Activated T-helper 17 cell treated with anti-CD3 and anti-CD28 coated beads, Interleukin-2, amount 50 U/mL, for 72 hours (primary cell): Measurements from ENCODE around the gene TTLL5. TPM values are rescaled to one million over a fixed set of nuclear protein-coding genes. Genes with fewer than 3 reads are reported as not detected.

ENCODE experiments used
- ATAC-seq: fragments of 150-1000 bp; cut with Tn5 transposase; replicated peaks from 2 replicates; pipeline ENCODE4 v1.10.0; 2021; ENCODE audit warnings: mild to moderate bottlenecking, moderate library complexity
- H3K27ac Mint-ChIP-seq: one replicate; pipeline ENCODE4 v1.8.0; 2022; ENCODE audit warnings: mixed read lengths
- H3K27me3 Mint-ChIP-seq: one replicate; pipeline ENCODE4 v1.8.0; 2022; ENCODE audit warnings: mixed read lengths
- H3K36me3 Mint-ChIP-seq: one replicate; pipeline ENCODE4 v1.8.0; 2022; ENCODE audit warnings: low read depth, mild to moderate bottlenecking, mixed read lengths
- H3K4me1 Mint-ChIP-seq: one replicate; pipeline ENCODE4 v1.8.0; 2022; ENCODE audit warnings: mixed read lengths
- H3K4me3 Mint-ChIP-seq: one replicate; pipeline ENCODE4 v1.8.0; 2022; ENCODE audit warnings: mild to moderate bottlenecking, mixed read lengths
- H3K9me3 Mint-ChIP-seq: one replicate; pipeline ENCODE4 v1.8.0; 2022; ENCODE audit warnings: mixed read lengths
- total RNA-seq, 2 donors: library from RNA; stranded (reverse); gene quantifications; one replicate each; pipeline ENCODE4 v1.2.3, GENCODE V29; 2022

Gene TTLL5
- total RNA-seq, 2 donors from 2014 or later: 24.6 to 36.3 TPM

DNA sequence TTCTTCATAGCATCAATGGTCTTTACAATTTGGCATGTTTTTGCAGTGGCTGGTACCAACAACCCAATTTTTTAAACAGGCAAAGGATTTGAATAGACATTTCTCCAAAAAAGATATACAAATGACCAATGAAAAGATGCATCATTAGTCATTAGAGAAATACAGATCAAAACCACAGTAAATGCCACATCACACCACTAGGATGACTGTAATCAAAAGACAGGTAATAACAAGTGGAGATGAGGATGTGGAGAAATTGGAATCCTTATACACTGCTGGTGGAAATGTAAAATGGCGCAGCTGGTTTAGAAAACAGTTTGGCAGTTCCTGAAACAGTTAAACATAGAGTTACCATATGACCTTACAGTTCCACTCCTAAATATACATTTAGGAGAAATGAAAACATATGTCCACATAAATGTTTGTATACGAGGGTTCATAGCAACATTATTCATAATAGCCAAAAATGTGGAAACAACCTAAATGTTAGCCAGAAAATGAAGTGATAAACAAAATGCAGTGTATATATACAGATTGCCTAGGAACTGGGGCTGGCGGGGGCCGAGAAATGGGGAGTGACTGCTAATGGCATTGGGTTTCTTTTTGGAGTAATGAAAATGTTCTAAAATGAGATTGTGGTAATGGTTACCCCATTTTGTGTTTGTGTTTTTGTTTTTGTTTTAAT, 265.5 kb downstream of the TTLL5 start:
- H3K4me1 Mint-ChIP-seq: no peaks in the 10 kb centered on the region

DNA sequence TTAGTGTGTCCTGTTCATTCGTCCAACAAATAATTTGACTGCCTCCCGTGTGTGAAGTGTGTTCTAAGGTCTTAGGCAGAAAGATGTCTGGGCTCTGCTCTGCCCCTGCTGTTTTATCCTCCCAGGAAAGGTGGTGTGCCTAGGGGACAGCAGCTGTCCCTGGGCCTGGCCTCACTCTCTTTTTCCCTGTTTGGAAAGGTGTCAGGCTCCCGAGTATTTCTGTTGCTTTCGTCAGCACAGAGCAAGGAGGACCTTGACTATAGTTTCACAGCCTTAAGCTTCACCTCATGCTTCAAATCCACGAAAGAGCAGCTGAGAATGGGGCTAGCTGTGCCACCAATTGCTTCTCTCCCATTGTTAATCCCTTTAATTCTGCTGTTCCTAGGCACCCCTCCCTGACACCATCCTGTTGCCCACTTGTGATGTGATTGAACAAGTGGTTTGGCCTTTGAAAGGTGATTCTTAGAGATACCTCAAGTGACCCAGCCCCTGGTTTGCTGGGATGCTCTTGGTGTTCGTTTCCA, 266.6 kb downstream of the TTLL5 start:
- no peaks in the 10 kb centered on the region for H3K27me3 Mint-ChIP-seq
- peaks cover 9% of the 10 kb centered on the region for H3K36me3 Mint-ChIP-seq
- no peaks in the 10 kb centered on the region for H3K4me1 Mint-ChIP-seq
- no peak for ATAC-seq
- H3K27ac Mint-ChIP-seq: no peak overlapping the region
- H3K9me3 Mint-ChIP-seq: no peaks in the 10 kb centered on the region
- H3K4me3 Mint-ChIP-seq: no peak overlapping the region

More for the DNA sequence above, 265.5 kb downstream of the TTLL5 start:
- Mint-ChIP-seq H3K9me3 (no peaks in the 10 kb centered on the region), H3K4me3 (no peak overlapping the region), H3K27ac (no peak overlapping the region), H3K36me3 (peaks cover 9% of the 10 kb centered on the region), H3K27me3 (no peaks in the 10 kb centered on the region)
- no peak for ATAC-seq

GRCh38 chr14:75928690-75929181, 267.7 kb downstream of the TTLL5 start:
- no peaks in the 10 kb centered on the region for H3K27me3 Mint-ChIP-seq
- H3K36me3 Mint-ChIP-seq: peaks cover 9% of the 10 kb centered on the region
- no peaks in the 10 kb centered on the region for H3K9me3 Mint-ChIP-seq
- no peaks in the 10 kb centered on the region for H3K4me1 Mint-ChIP-seq
- H3K27ac Mint-ChIP-seq: no peak overlapping the region
- H3K4me3 Mint-ChIP-seq: no peak overlapping the region
- ATAC-seq: no peak

GRCh38 chr14:75933712-75934296, 272.8 kb downstream of the TTLL5 start:
- Mint-ChIP-seq H3K4me1 (no peaks in the 10 kb centered on the region), H3K9me3 (no peaks in the 10 kb centered on the region), H3K4me3 (no peak overlapping the region), H3K36me3 (peaks cover 9% of the 10 kb centered on the region), H3K27ac (no peak overlapping the region), H3K27me3 (no peaks in the 10 kb centered on the region)
- no peak for ATAC-seq

DNA sequence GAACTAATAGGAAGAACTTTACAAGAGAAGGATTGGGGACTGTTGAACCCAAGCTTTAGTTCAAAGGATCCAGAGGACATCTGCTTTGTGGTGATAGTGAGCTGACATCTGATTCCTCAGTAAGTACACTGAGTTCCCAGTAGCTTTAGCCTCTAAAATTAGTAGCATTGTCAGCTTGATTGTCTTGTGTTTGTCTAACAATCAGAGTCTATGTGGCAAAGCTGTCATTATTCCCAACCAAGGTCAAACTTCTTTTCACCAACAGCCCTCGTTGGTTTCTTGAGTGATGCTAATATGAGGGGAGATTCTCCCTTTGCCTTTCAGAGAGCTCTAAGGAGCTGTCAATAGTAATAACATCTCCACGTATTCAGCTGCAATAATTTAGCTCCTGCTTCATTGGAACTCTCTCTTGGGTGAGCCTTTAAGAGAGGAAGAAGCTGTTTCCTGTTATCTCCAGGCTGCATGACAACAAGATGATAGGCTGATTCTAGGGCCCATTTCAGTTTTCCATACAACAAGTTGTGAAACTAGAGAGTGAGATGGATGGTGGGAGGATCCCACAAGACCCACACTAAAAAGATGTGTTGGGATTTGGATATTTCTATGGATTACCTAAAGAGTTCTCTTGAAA, 274.1 kb downstream of the TTLL5 start:
- H3K4me1 Mint-ChIP-seq: no peaks in the 10 kb centered on the region
- no peaks in the 10 kb centered on the region for H3K9me3 Mint-ChIP-seq
- H3K27ac Mint-ChIP-seq: no peak overlapping the region
- H3K36me3 Mint-ChIP-seq: peaks cover 9% of the 10 kb centered on the region
- ATAC-seq: no peak
- H3K4me3 Mint-ChIP-seq: no peak overlapping the region
- no peaks in the 10 kb centered on the region for H3K27me3 Mint-ChIP-seq

GRCh38 chr14:75939200-75939599, 278.2 kb downstream of the TTLL5 start:
- no peak for ATAC-seq
- Mint-ChIP-seq H3K36me3 (no peaks in the 10 kb centered on the region), H3K4me1 (no peaks in the 10 kb centered on the region), H3K27me3 (no peaks in the 10 kb centered on the region), H3K27ac (no peak overlapping the region), H3K4me3 (no peak overlapping the region), H3K9me3 (no peaks in the 10 kb centered on the region)

DNA sequence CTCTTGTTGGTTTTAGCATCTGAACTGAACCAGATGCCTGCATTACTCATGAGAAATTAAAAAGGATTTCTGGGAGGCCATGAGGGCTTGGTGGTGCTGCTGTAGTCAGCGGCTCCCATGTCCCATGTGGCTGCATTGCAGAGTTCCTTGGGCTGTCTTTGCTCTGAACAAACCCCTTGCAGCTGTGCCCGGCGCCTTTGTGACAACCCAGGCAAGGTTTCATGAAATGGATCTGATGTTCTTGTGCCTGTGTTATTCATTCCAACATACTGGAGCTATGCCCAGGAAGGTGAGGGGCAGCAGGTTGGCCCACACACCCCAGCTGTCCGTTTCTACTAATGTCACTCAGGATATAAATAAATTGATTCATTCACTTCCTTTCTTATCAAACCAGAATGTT, 280.0 kb downstream of the TTLL5 start:
- H3K9me3 Mint-ChIP-seq: no peaks in the 10 kb centered on the region
- H3K4me1 Mint-ChIP-seq: no peaks in the 10 kb centered on the region
- H3K36me3 Mint-ChIP-seq: no peaks in the 10 kb centered on the region
- no peaks in the 10 kb centered on the region for H3K27me3 Mint-ChIP-seq
- no peak for ATAC-seq
- H3K27ac Mint-ChIP-seq: no peak overlapping the region
- H3K4me3 Mint-ChIP-seq: no peak overlapping the region

GRCh38 chr14:75944607-75945241, 283.7 kb downstream of the TTLL5 start:
- H3K4me3 Mint-ChIP-seq: no peak overlapping the region
- no peaks in the 10 kb centered on the region for H3K27me3 Mint-ChIP-seq
- no peak for ATAC-seq
- H3K36me3 Mint-ChIP-seq: no peaks in the 10 kb centered on the region
- no peaks in the 10 kb centered on the region for H3K9me3 Mint-ChIP-seq
- no peaks in the 10 kb centered on the region for H3K4me1 Mint-ChIP-seq
- no peak overlapping the region for H3K27ac Mint-ChIP-seq

GRCh38 chr14:75946785-75947184, 285.7 kb downstream of the TTLL5 start:
- Mint-ChIP-seq H3K4me1 (no peaks in the 10 kb centered on the region), H3K9me3 (peaks cover 1% of the 10 kb centered on the region), H3K27me3 (no peaks in the 10 kb centered on the region), H3K4me3 (no peak overlapping the region), H3K27ac (no peak overlapping the region), H3K36me3 (no peaks in the 10 kb centered on the region)
- no peak for ATAC-seq

DNA sequence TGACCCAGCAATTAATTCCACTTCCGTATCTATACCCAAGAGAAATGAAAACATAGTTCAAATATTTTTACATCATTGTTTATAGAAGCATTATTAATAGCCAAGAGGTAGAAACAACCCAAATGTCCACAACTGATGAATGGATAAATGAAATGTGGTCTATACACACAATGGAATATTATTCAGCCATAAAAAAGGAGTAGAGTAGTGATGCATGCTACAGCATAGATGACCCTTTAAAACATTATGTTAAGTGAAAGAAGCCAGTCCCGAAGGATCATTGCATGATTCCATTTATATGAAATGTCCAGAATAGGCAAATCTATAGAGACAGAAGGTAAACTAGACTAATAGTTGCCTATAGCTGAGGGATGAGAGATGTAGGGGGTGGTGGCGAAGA, 291.4 kb downstream of the TTLL5 start:
- ATAC-seq: no peak
- H3K9me3 Mint-ChIP-seq: peaks cover 9% of the 10 kb centered on the region
- H3K4me1 Mint-ChIP-seq: no peaks in the 10 kb centered on the region
- H3K36me3 Mint-ChIP-seq: peaks cover 6% of the 10 kb centered on the region
- H3K27ac Mint-ChIP-seq: no peak overlapping the region
- H3K27me3 Mint-ChIP-seq: no peaks in the 10 kb centered on the region
- H3K4me3 Mint-ChIP-seq: no peak overlapping the region

DNA sequence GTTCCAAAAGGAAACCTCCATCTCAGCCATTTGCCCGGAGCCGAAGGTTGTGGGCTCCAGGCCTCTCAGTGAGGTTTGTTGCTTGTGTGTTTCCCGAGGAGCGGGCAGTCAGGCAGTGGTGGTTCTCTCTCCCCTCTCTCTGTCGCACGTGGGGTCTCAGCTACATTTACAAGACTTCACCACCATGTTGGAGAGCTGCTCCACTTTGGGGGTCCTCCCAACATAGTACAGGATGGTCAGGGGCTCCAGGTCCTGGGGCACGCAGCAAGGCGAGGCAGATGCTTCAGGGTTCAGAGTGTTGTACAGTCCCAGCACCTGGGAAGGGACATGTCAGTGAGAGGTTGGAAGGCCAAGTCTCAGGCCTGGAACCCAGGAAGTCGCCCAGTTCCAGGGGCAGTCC, 298.0 kb downstream of the TTLL5 start:
- H3K9me3 Mint-ChIP-seq: no peaks in the 10 kb centered on the region
- H3K4me3 Mint-ChIP-seq: no peak overlapping the region
- H3K36me3 Mint-ChIP-seq: no peaks in the 10 kb centered on the region
- H3K4me1 Mint-ChIP-seq: no peaks in the 10 kb centered on the region
- no peak overlapping the region for H3K27ac Mint-ChIP-seq
- H3K27me3 Mint-ChIP-seq: no peaks in the 10 kb centered on the region
- no peak for ATAC-seq

DNA sequence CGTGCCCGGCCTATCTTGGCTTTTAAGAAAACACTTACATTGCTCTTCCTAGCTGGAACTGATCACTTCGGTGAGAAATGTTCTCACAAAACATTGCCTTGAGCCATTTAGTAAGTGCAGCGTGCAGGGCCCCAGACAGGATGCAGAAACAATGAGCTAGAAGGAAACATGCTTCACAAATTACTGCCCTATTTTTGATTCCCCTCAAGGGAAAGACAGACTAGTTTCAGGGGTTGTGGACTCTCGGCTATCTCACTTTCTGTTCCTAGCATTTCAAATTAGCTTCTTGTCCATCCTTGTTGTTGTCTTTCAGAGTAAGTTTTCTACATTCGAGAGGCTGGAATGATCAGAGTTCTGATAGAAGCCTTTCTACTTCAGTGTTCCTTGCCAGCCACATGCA, 299.2 kb downstream of the TTLL5 start:
- Mint-ChIP-seq H3K9me3 (no peaks in the 10 kb centered on the region), H3K36me3 (no peaks in the 10 kb centered on the region), H3K27me3 (no peaks in the 10 kb centered on the region), H3K4me3 (no peak overlapping the region), H3K4me1 (no peaks in the 10 kb centered on the region), H3K27ac (no peak overlapping the region)
- ATAC-seq: no peak

DNA sequence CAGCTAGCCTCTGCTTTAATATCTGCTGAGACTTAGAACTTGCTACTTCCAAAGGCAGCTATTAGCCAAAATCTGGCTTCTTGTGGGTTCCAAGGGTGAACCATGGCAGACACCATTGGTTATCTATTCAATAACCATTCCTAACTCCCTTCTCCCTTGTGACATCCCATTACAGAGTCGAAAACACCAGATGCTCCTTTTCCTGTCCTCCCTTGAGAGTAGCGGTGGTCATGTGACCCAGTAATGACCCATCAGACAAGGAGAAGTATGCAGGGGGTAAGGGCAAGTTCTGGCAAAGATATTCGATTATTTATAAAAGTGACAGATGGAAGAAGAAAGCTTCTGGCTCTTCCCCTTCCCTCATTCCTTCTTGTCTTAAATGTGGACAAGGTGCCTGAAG, 300.6 kb downstream of the TTLL5 start:
- H3K9me3 Mint-ChIP-seq: no peaks in the 10 kb centered on the region
- H3K4me1 Mint-ChIP-seq: no peaks in the 10 kb centered on the region
- H3K4me3 Mint-ChIP-seq: no peak overlapping the region
- no peak overlapping the region for H3K27ac Mint-ChIP-seq
- no peaks in the 10 kb centered on the region for H3K27me3 Mint-ChIP-seq
- ATAC-seq: no peak
- no peaks in the 10 kb centered on the region for H3K36me3 Mint-ChIP-seq

GRCh38 chr14:75967866-75968265, 306.8 kb downstream of the TTLL5 start:
- Mint-ChIP-seq H3K27ac (no peak overlapping the region), H3K27me3 (no peaks in the 10 kb centered on the region), H3K36me3 (no peaks in the 10 kb centered on the region), H3K4me1 (no peaks in the 10 kb centered on the region), H3K9me3 (no peaks in the 10 kb centered on the region), H3K4me3 (no peak overlapping the region)
- no peak for ATAC-seq
